HG03565 (cell line): ENCODE measurements around the gene EDC3.

Source experiments
- ATAC-seq: cut with Tn5 transposase; IDR thresholded peaks from one replicate; pipeline ENCODE4 v1.9.1; 2021; ENCODE audit warnings: mild to moderate bottlenecking, moderate library complexity; ENCODE audit not compliant: unreplicated experiment

EDC3 gene

GRCh38 chr15:74626752-74627692 is 68.8 kb downstream of the EDC3 start:
- peak; percentile 46 for ATAC-seq

DNA sequence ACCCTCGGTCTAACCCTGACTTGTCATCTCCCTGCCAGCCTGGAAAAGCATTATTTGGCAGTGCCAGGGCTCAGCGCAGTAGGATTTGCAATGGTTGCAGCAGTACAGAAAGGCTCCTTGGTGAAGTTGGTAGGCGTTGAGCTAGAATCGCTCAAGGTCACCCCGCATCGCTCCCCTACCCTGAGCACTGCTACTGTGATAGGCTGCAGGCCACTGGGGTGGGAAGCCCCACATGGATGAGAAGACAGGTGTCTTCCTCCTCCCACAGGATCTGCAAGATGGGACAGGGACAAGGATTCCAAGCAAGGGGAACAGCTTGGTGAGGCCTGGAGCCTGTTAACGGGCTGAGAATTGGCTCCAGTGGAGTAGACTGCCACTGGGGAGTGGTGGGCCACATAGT is 69.5 kb downstream of the EDC3 start:
- ATAC-seq = no peak

- ATAC-seq = no peak
Measured at GRCh38 chr15:74625693-74626092, 70.1 kb downstream of the EDC3 start.

- no peak for ATAC-seq
Measured at GRCh38 chr15:74624020-74624602, 71.7 kb downstream of the EDC3 start.

DNA sequence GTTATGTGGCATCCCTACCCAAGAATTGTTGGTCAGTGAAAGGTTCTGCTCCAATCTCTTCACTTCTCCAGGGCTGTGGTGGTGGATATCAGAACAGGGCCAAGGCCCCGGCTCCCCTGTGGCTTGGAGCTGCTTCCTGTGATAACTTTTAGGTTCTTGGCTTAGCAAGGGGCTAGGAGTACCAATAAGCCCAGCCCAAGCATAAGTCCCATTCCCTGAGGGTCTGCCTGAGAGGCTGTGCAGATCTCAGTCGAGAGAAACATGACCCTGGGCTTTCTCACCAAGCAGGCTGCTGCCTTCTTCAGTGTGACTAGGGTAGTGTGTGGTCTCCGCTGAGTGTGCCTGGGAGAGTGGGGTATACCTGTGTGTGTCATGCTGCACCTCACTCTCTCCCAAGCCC is 73.1 kb downstream of the EDC3 start:
- no peak for ATAC-seq

DNA sequence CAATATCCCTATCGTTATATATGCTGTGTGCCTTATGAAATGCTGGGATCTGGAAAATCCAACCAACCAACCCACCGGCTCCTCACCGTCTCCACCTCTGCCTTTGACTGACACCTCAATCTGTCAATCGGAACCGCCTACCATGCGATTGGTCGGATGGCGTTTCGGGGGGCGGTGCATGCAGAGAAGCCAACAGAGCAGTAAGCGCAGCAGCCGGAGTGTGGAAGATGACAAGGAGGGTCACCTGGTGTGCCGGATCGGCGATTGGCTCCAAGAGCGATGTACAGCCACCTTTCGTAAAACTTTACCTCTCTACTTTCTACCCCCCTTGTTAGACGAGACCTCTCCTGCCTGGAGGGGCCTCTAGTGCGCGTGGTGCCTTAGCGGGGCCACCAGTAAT is 73.9 kb downstream of the EDC3 start:
- ATAC-seq = no peak

GRCh38 chr15:74621546-74621920 is 74.3 kb downstream of the EDC3 start:
- no peak for ATAC-seq

DNA sequence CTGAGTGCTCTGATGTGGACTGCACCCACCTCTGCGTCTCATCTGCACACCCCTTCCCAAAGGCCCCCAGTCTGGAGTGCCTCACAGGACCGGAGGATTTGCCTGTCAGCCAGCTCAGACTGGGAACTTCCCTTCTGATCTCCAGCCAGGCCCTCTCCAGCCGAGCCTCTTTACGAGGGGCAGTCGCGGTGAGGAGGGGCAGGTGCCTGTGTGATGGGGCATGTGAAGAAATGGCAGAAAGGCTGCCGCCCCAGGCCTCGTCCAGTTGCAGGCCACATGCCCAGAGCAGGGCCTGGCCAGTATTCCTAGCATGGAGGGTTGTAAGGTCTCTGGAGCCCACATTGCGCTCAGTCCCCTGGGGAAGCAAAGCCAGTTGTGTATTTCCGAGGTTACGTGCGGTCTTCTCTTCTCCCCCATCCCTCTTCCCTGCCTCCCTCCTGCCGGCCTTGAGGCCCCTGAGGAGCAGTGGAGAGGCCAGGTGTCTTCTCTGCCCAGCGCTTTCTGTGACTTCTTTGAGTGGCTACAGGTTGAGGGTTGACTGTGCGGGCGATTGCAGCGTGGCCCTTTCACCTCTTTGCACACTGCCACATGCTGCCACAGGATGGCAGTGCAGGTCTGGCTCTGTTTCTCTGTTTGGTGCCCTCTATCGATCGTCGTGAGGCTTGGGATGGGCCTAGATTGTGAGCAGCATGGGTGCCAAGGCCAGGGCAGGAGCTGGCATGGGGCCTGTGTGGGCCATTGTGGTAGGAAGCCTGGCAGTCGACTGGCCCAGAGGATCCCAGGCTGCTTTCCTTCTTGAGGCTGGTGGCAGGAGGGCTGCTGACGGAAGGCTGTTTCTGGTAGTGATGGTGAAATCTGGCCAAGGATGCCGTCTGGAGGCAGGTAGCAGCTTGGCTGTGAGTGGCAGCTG is 74.9 kb downstream of the EDC3 start:
- no peak for ATAC-seq

GRCh38 chr15:74619916-74620635 is 75.7 kb downstream of the EDC3 start:
- no peak for ATAC-seq

GRCh38 chr15:74618841-74619596 is 76.8 kb downstream of the EDC3 start:
- ATAC-seq = no peak

- ATAC-seq = no peak
Measured at GRCh38 chr15:74616996-74617395, 78.8 kb downstream of the EDC3 start.

DNA sequence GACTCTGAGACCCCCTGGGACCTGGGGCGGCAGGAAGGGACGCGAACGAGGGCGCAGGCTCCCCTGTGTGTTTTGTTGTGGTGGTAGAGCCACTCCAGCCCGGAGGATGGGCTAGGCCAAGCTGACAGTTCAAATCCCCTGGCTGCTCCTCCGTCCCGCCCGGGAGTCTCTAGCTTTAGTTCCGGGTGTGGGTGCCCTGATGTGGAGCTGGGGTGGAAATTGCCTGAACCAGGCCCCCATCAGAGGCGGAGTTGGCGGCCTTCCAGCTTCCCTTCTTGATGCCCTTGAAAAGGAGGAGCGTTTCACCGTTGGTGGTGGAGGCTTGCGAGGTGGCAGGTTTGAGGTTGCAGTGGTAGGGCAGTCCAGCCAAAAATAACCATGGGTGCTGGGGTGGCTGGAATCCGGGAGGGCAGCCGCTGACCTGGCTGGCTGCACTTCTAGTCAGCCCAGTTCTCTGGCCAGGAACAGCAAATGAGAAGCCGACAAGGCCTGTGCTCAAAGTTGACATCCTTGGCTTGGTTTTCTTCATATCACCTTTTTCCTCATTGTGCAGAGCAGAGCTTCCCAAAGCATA is 79.4 kb downstream of the EDC3 start:
- no peak for ATAC-seq

- ATAC-seq = peak; percentile 69
Measured at GRCh38 chr15:74615508-74616365, 80.1 kb downstream of the EDC3 start, which contains the start of gene CLK3. Gene CLK3 (plus strand): TSS chr15:74615836. CDS start chr15:74619197, 3,361 bp downstream.

- peak; percentile 47 for ATAC-seq
Measured at GRCh38 chr15:74614744-74615507, 80.9 kb downstream of the EDC3 start.

- no peak for ATAC-seq
Measured at GRCh38 chr15:74613953-74614743, 81.7 kb downstream of the EDC3 start.

DNA sequence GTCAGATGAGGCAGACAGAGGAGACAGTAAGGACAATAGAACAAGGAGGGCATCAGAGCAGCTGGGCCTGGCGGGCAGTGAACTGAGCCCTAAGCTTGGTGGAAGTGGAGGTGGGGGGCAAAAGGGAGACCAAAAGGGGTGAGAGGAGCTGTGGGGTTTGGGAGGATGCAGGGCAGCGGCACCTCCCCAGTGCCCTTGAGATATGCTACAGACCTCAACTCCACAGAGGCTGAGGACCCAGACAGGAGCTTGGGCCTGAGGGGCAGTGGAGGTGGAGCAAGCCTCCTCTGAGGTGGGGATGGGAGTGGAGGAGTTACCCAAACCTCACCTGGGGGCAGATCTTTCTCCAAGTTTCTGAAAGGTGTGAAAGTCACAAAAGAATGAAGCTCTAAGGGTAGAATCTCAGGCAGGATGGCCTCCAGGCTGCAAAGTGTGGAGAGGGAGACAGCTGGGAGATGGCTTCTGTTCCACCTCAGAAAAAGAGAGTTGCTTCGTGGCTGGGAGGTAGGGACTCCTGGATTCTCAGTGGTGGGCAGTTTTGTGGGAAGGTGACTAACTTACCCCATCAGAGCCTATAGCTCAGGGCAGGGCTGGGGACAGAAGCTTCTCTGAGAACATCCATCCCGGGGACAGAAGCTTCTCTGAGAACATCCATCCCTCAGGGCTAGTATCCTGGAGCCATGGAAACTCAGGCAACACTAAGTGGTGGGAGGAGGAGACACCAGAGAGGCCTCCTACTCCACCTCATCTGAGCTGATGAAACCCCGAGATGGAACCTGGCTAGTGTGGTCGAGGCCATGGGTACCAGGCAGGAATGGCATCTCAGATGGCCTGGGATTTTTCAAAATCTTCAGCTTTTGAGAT is 82.5 kb downstream of the EDC3 start:
- no peak for ATAC-seq
